GM15510 (cell line): ENCODE results near the gene SLC35F3.

ENCODE experiments used
- POLR2A ChIP-seq: IDR thresholded peaks from 3 replicates; pipeline ENCODE4 v1.6.1; 2011; ENCODE audit warnings: borderline replicate concordance; ENCODE audit not compliant: insufficient read length; ENCODE audit errors: extremely low read depth

SLC35F3 gene

DNA sequence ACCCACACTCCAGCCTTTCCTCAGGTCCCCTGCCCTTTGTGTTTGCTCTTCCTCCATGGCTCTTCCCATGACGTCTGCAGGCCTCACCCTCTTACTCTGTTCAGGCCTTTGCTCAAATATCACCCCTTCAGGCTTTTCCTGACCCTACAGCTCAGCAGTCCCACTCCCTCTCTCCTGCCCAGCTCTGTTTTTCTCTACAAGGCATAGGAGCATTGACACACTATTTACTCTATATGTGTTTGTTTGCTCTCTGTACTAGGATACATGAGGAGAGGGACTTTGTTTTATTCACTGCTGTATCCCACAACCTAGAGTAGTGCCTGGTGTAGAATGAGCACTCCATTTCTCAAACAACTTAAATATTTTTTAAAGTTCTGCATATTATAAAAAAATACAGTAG, 361.4 kb downstream of the SLC35F3 start:
- TF ChIP-seq POLR2A = no peak

DNA sequence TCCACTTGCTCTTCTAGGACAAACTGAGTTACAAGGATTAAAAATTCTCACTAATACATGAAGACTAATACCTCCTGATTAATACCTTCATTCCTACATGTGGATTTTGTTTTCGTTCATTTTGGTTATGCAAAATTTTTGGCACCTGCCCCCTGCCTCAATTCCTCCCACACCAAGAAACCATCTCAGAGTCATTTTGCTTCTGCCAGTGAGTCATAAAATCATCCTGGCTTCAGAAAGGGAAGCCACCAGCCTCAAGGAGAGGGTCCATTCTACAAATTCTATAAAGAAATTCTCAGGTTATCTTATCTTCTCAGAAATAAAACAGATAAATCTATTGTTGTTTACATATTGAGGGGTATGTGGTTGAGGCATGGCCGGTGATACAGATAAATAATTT, 365.6 kb downstream of the SLC35F3 start:
- no peak for TF ChIP-seq POLR2A

DNA sequence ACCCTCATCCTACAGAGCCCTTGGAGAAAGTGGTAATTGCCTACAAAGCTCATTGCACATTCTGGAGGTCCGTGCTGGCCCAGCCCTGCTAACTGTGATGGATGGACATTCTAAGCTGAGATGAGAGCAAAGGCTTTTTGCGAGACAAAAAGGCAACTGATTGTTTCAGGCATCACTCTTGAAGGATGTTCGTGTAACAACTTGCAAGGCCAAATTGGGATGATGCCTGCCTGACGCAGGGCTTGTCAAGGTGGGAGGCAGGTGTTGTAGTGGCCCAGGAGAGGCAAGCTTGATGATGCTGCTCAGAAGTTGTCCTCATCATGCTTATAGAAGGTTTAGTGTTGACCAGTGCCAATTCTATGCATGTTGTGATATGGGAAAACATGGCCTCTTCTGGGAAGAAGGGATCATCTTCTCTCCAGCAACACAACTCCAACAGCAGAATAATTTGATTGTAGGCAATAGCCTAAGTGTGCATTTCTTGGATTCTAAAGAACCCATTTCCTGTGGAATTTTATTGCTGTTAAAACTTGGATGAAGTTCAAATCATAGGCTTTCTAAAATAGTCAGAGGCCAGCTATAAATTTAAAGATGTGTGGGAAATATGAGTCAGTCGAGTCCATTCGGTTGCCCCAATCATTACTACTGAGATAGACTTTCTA, 366.2 kb downstream of the SLC35F3 start:
- no peak for TF ChIP-seq POLR2A

DNA sequence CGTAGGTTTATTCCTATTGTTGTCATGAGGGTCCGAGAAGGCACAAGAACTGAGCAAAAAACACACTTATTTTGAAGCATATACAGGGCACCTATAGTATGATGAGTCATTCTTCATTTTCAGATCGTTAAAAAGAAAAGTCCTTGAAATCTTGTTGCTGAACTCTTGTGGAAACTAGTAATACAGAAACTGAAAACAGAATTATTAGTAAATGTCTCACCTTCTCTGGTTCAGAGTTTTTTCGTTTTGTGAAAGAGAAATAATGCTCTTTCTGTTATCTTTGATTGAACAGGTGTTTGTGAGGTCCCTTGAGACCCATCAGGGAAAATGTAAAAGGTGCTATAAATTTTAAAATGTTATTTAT, 366.7 kb downstream of the SLC35F3 start:
- TF ChIP-seq POLR2A = no peak

DNA sequence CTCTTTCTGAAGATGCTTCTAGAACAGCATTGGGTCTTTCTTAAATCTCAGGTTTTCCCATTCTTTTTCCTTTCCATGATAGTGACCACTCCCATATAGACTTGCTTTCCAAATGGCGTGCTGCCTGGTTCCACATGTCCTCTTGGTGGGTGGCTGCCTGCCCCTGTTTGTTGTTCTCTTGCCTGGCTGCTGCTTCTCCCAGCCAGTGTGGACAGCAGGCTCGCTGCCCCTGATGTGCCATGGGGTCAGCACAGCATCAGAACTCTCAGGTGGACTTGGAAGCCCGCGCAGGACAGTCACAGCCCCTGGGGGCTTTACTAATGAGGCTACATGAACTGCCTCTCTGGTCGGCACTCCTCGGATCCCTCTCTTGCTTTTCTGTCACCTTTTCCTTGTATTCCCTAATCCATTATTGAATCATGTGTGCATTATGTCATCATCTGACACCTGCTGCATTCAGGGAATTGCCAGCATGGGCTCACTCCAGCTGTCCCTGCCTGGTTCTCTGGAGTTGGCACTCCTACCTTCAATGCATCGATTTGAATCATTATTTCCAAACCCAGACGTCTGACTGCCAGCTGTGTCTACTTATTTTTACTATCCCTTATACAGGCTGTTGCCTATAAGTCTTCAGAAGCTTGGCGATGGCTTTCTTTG, 368.3 kb downstream of the SLC35F3 start:
- TF ChIP-seq POLR2A = no peak

DNA sequence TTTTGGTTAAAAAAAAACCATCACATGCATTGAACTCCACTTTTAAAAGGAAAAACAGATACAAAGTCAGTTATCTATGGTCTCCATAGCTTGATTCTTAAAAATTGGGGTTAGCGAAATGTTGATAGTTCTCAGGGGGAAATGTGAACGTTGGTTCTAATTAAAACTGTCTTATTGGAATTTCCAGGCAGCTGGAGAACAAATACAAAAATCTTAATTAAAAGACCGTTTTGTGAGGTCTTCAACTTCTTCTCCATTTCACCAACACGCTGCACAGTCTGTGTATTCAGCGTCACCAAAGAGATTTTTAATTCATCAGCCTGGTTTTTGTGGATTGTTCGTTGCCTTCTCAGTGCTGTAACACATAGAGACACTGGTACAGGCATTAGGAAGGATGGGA, 369.5 kb downstream of the SLC35F3 start:
- no peak for TF ChIP-seq POLR2A

DNA sequence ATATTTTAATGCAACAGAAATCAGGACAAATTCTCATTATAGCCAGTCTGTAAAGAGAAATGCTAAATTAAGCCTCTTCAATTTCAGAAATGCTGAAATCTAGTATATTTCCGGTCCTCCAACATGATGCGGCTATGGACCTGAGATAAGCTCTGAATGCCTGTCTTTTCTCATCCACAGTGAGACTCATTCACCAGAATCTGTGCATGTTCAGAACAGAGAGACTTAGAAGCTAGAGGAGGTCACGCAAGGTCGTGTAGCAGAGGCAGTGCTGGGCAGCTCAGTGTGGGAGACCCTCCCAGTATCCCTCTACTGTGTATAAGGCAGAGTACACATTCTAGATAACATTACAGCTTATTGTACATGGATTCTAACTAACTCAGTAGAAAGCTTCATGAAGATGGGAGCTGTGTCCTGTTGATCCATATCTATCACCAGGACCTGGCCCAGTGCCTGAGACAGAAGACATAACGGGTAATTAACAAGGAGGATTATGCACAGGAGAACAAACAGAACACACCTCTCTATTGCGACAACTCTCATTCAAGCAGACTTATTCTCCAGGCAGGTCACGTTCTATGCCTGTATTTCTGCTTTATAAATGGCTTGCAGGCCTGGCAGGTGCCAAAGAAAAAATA, 371.8 kb downstream of the SLC35F3 start:
- TF ChIP-seq POLR2A = no peak

DNA sequence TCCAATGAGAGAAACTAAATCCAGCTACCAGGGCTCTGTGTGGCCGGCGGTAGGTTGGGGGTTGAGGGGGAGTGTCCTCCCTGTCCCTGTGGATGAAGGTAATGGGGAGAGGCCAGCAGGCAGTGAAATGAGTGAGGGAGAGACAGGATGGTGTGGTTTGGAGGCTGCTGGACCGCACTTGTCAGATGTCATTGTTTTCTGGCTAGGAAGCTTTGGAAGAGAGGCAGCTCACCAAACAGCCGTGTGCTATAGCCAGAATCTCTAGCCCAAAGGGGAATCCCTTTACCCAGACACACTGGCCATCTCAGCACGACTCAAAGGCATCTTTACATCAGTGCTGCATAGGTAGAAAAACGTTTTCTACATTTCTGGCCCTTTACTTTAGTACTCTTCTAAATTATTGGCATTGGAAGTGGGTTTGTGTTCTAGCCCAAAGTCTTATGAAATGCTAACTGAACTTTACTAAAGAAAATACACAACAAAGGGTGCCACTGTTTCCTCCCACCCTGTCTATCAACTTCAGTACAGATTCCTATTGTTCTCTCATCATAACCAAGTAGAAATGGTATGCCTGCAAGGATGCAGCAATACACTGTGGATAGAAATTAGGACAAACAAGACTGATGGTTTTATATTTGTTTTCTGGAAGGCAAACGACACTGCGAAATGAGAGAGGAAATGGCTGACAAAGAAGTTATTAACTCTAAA, 372.8 kb downstream of the SLC35F3 start:
- TF ChIP-seq POLR2A = no peak

DNA sequence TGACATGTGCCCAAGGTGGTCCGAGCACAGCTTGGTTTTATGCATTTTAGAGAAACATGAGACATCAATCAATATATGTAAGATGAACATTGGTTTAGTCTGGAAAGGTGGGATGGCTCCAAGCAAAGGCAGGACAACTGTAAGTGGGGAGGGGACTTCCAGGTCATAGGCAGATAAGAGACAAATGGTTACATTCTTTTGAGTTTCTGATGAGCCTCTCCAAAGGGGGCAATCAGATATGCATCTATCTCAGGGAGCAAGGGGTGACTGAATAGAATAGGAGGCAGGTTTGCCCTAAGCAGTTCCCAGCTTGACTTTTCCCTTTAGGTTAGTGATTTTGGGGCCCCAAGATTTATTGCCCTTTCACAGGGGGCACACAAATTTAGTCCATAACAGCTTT, 374.5 kb downstream of the SLC35F3 start:
- no peak for TF ChIP-seq POLR2A

DNA sequence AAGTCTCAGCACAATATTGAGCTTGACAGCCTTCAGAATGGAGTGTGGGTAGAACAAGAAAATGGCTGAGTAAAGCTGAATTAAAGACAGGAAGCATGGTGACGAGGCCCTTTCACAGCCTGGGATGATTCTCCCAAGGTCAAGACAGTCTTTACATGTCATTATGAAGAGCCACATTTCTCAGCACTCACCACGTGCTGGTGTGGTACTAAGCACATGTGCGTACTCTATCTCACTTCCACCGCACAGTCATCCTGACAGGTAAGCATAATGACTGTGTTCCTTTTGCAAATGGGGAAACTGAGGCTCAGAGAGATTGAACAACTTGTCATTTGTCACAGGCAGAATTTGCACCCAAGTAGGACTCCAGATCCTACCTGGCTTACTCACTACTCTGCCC, 376.0 kb downstream of the SLC35F3 start:
- no peak for TF ChIP-seq POLR2A

DNA sequence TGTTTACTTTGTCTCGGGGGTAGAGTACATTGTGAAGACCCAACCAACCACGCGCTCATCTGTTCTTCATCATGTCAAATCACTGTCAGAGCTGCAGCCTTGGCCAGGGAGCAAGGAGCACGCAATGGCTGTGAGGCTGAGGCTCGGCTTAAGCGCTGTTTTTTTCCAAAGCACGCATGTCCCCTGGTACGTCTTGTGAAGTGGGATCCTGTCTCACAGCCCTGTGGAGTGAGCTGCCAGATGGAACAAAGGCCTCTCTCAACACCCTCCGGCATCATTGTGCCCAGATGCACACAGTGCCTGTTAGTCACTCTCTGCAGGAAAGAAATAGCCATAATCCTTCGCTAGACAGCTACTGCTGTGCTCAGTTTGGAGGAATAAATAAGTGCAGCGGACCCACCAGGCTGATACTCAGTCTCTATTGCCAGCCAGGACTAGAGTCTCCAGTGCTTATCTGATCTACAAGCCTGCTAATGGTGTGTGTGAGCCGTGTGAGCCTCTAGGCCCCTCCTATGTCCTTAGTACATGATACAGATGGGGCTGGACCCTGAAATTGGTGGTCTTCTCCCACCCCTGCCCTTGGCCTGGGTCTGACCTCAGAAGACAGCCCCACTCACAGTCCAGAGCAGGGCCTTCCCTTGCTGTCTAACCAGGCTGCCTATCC, 377.5 kb downstream of the SLC35F3 start:
- no peak for TF ChIP-seq POLR2A

DNA sequence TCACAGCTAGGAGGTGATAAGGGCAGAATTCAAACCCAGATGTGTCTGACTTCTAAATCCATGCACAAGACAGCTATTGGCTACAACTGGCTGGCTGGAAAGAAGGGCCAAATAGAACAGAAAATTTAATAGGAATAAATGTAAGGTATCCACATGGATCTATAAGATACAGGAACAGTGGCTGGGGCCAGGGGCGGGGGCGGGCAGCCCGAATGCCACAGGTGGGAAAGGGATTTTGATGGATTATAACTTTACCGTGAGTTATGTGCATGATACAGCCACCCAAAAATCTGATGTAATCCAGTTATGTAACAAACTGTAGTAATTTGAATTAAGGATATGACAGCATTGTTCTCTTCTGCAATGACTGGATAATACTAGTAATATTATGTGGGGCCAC, 381.7 kb downstream of the SLC35F3 start:
- TF ChIP-seq POLR2A = no peak

DNA sequence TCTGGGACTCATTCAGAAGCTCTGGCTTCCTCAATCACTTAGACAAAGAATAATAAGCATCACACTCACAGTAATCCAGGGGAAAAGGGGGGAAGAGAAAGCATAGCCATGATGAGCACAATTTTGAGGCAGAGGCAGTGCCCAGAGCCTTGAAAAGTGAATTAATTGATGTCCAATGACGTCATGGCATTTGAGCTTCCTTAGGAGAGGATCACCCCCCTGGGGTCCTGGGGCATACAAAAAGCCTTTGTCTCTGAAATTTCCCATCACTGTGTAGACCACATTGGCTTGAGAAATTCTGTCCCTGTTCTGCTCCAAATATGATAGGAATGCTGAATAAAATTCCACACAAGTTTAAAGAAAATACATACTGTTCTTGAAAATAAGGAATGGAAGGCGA, 384.5 kb downstream of the SLC35F3 start:
- TF ChIP-seq POLR2A = no peak

DNA sequence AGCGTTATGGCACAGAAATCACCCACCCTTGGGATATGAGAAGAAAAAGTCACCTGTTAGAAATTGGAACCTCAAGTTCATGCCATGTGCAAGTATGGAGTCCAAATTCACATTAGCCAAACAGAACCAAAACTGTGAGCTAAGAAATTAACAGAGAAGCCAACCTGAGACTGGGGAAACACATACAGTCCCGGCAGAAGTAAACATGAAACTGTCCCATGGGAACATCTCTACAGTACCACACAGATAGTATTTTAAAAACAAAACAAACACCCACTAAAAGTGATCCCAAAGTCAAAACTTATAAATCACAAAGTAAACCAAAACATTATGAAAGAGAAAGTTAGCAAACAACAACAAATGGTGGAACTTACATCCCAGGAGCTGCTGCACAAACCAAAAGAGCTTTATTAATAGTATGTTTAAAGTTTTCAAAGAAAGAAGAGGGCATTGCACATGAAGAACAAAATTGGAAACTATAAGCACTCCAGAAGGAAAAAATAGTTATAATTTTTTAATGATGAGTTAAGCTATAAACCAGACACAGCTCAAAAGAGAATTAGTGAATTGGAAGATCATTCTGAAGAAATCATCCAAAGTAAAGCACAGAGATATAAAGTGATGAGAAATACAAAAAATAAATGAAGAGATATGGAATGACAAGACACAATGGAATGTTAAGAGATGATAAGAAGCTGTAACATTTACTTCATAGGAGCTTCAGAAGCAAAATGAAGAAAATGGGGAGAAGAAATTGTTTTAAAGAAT, 385.2 kb downstream of the SLC35F3 start:
- no peak for TF ChIP-seq POLR2A
